Measurements from ENCODE around the gene NFIA. TPM values are rescaled to one million over a fixed set of nuclear protein-coding genes. Genes with fewer than 3 reads are reported as not detected.

The NFIA gene
- total RNA-seq, 1 donor from 2014 or later, result 49.4 TPM

DNA sequence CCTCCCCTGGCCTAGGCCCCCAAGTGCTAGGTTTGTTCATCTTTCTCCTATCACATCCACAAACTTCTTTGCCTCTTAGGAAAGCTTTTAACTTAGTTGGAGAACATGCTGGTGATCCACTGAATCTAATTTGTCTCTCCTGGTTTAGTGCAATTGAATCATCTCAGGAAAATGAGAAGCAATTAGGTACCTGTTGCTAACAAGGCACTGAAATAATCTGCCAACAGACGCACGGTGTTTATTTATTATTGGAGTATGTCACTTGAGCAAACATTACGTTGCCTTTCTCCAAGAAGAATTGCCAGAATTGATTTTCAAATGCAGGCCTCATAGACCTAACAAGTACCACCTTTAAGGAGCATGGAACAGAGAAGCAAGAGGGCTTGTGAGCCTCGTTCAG, 309.4 kb downstream of the NFIA start:
- H3K27me3 Mint-ChIP-seq, result no peaks in the 10 kb centered on the region

DNA sequence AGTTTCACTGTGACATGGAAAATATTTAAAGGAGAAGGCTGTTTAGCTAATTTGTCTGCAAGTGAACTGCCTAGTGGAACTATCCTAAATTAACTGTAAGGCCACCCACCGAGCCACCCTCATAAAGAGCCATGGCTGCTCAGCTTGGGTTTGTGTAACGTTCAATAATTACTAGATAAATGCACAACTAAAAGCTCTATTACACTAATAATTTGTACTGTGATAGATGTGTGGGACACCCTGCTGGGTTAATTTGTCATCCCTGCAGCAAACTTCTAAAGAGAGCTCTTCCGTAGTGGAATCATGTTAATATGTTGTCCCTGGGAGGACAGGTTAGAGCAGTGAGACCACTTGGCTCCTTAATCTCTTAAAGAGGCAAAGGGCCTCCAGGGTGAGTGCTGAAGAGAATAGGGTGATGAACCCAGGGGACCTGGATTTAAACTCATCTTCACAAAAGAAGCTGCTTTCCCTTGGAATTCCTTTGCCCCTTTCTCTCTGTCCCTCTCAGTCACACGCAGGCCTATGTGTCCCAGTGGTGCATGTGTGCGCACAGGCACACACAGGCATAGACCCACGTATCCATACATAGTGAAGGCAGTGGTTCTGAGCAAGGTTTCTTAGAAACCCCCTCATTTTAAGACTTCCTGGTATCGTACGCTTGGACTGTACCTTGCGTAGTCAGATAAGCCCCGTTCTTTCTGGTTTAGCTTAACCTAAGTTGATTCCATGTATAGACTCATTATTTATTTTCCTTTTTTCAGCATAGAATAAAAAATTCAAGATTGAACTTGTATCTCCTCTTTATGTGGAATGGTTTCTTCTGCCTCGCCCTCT, 310.3 kb downstream of the NFIA start:
- H3K27ac Mint-ChIP-seq, result no peak overlapping the region
- no peak overlapping the region for H3K4me3 Mint-ChIP-seq
- H3K9me3 Mint-ChIP-seq, result no peaks in the 10 kb centered on the region
- peaks cover 20% of the 10 kb centered on the region for H3K36me3 Mint-ChIP-seq
- H3K27me3 Mint-ChIP-seq, result no peaks in the 10 kb centered on the region
- TF ChIP-seq, protein P1, sequence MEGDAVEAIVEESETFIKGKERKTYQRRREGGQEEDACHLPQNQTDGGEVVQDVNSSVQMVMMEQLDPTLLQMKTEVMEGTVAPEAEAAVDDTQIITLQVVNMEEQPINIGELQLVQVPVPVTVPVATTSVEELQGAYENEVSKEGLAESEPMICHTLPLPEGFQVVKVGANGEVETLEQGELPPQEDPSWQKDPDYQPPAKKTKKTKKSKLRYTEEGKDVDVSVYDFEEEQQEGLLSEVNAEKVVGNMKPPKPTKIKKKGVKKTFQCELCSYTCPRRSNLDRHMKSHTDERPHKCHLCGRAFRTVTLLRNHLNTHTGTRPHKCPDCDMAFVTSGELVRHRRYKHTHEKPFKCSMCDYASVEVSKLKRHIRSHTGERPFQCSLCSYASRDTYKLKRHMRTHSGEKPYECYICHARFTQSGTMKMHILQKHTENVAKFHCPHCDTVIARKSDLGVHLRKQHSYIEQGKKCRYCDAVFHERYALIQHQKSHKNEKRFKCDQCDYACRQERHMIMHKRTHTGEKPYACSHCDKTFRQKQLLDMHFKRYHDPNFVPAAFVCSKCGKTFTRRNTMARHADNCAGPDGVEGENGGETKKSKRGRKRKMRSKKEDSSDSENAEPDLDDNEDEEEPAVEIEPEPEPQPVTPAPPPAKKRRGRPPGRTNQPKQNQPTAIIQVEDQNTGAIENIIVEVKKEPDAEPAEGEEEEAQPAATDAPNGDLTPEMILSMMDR (conservative IDR thresholded peaks at IDR 0.05), result no peak
- H3K4me1 Mint-ChIP-seq (ENCODE audit: unreplicated experiment), result peaks cover 41% of the 10 kb centered on the region
- no peak for DNase-seq (ENCODE audit: extremely low spot score, unreplicated experiment)

More for the DNA sequence above, 309.4 kb downstream of the NFIA start:
- peaks cover 36% of the 10 kb centered on the region for H3K4me1 Mint-ChIP-seq (ENCODE audit: unreplicated experiment)
- H3K27ac Mint-ChIP-seq, result no peak overlapping the region
- H3K9me3 Mint-ChIP-seq, result no peaks in the 10 kb centered on the region
- peaks cover 29% of the 10 kb centered on the region for H3K36me3 Mint-ChIP-seq
- DNase-seq (ENCODE audit: extremely low spot score, unreplicated experiment), result no peak
- TF ChIP-seq, protein P1 (conservative IDR thresholded peaks at IDR 0.05), result no peak
- no peak overlapping the region for H3K4me3 Mint-ChIP-seq

DNA sequence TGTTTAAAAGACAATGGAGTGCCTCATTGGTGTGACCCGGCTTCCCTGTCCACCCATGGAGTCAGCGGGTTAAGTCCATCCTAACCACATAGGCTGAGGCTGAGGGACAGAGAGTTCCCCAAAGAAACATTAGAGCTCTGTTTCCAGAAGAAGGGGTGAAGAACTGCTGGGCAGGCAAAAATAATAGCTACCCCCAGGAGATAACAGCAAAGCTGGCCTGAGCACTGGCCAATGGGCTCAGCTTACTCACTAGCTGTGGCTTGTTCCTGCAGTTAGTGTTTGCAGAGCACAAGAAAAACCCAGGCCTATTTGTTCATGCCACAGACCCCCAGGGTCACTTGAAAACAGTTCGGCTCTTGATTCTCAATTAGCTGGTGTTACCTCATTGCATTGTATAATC, 311.2 kb downstream of the NFIA start:
- no peak overlapping the region for H3K27ac Mint-ChIP-seq
- peaks cover 51% of the 10 kb centered on the region for H3K4me1 Mint-ChIP-seq (ENCODE audit: unreplicated experiment)
- TF ChIP-seq, protein P1 (conservative IDR thresholded peaks at IDR 0.05), result no peak
- H3K36me3 Mint-ChIP-seq, result peaks cover 16% of the 10 kb centered on the region
- DNase-seq (ENCODE audit: extremely low spot score, unreplicated experiment), result no peak
- no peak overlapping the region for H3K4me3 Mint-ChIP-seq
- no peaks in the 10 kb centered on the region for H3K27me3 Mint-ChIP-seq
- no peaks in the 10 kb centered on the region for H3K9me3 Mint-ChIP-seq

DNA sequence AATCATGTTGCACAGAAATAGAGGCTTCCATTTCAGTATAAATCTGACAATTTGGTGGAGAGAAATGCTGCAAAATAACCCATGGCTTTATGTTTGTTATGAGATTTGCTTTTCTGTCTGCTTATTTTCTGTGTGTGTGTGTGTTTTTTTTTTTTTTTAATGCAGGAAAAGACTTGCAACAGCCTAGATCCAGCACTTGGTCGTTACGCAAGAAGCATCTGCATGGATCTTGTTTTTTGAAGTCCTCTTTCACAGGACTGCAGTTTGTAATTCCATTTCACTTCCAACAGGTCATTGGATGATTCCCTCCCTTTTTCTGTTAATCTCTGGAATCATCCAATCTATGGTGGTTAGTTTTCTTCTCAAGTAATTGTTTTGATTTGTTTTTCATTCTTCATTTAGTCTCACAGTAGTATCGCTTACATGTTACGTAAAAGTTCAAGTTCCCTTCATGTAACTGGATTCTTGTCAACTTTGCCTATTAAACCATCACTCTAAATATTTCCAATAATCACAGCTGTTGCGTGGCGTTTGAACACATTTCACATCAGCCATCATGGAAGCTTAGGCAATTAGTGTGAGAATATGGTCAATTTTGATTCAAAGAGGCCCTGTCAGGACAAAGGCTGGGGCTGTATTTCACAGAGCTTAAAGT, 312.9 kb downstream of the NFIA start:
- H3K36me3 Mint-ChIP-seq, result peaks cover 9% of the 10 kb centered on the region
- no peak for DNase-seq (ENCODE audit: extremely low spot score, unreplicated experiment)
- TF ChIP-seq, protein P1 (conservative IDR thresholded peaks at IDR 0.05), result no peak
- no peak overlapping the region for H3K27ac Mint-ChIP-seq
- H3K27me3 Mint-ChIP-seq, result no peaks in the 10 kb centered on the region
- H3K4me1 Mint-ChIP-seq (ENCODE audit: unreplicated experiment), result peaks cover 67% of the 10 kb centered on the region
- no peak overlapping the region for H3K4me3 Mint-ChIP-seq
- no peaks in the 10 kb centered on the region for H3K9me3 Mint-ChIP-seq

DNA sequence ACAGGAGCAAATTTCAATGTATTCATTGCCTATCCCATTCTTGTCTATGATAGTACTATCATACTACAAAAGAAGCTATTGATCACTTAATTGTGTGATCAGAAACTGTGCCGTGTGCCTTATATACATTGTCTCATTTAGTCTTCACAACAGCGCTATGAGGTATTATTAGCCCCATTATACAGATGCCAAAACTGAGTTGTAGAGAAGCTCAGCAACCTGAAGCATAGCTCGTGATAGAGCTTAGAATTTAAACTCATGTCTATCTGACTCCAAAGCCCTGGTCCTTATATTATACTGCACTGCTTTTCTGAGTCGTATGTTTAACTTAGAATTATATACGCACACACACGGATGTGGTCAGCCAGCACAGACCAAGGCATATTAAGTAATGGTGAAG, 315.1 kb downstream of the NFIA start:
- TF ChIP-seq, protein P1 (conservative IDR thresholded peaks at IDR 0.05), result no peak
- H3K4me1 Mint-ChIP-seq (ENCODE audit: unreplicated experiment), result peaks cover 63% of the 10 kb centered on the region

More for the DNA sequence above, 315.1 kb downstream of the NFIA start:
- Mint-ChIP-seq H3K36me3 (peaks cover 4% of the 10 kb centered on the region), H3K4me3 (no peak overlapping the region), H3K9me3 (no peaks in the 10 kb centered on the region), H3K27me3 (no peaks in the 10 kb centered on the region), H3K27ac (no peak overlapping the region)
- DNase-seq (ENCODE audit: extremely low spot score, unreplicated experiment), result no peak

Data from type B pancreatic cell (in vitro differentiated cells).